ENCODE measurements around the gene CHCHD5. TPM values are rescaled to one million over a fixed set of nuclear protein-coding genes. Genes with fewer than 3 reads are reported as not detected.

Gene CHCHD5
- total and polyA plus RNA-seq, 4 donors = 5.0 to 59.9 (median 21.2) TPM

- TF ChIP-seq, protein P1, sequence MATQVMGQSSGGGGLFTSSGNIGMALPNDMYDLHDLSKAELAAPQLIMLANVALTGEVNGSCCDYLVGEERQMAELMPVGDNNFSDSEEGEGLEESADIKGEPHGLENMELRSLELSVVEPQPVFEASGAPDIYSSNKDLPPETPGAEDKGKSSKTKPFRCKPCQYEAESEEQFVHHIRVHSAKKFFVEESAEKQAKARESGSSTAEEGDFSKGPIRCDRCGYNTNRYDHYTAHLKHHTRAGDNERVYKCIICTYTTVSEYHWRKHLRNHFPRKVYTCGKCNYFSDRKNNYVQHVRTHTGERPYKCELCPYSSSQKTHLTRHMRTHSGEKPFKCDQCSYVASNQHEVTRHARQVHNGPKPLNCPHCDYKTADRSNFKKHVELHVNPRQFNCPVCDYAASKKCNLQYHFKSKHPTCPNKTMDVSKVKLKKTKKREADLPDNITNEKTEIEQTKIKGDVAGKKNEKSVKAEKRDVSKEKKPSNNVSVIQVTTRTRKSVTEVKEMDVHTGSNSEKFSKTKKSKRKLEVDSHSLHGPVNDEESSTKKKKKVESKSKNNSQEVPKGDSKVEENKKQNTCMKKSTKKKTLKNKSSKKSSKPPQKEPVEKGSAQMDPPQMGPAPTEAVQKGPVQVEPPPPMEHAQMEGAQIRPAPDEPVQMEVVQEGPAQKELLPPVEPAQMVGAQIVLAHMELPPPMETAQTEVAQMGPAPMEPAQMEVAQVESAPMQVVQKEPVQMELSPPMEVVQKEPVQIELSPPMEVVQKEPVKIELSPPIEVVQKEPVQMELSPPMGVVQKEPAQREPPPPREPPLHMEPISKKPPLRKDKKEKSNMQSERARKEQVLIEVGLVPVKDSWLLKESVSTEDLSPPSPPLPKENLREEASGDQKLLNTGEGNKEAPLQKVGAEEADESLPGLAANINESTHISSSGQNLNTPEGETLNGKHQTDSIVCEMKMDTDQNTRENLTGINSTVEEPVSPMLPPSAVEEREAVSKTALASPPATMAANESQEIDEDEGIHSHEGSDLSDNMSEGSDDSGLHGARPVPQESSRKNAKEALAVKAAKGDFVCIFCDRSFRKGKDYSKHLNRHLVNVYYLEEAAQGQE (IDR thresholded peaks at IDR 0.05) = no peak
- no peak for TF ChIP-seq RXRA (IDR thresholded peaks at IDR 0.05)
- no peak for TF ChIP-seq YY1 (IDR thresholded peaks at IDR 0.05)
- TF ChIP-seq TAF1 (conservative IDR thresholded peaks at IDR 0.05) = no peak
- TF ChIP-seq NR2F2 (IDR thresholded peaks at IDR 0.05) = no peak
- TF ChIP-seq HNF4A (conservative IDR thresholded peaks at IDR 0.05) = no peak
- no peak for TF ChIP-seq EGR1 (IDR thresholded peaks at IDR 0.05; ENCODE audit: low read depth in 2 of 2)
Observed at GRCh38 chr2:112541315-112542122, 42.9 kb upstream of the CHCHD5 start (continued).

DNA sequence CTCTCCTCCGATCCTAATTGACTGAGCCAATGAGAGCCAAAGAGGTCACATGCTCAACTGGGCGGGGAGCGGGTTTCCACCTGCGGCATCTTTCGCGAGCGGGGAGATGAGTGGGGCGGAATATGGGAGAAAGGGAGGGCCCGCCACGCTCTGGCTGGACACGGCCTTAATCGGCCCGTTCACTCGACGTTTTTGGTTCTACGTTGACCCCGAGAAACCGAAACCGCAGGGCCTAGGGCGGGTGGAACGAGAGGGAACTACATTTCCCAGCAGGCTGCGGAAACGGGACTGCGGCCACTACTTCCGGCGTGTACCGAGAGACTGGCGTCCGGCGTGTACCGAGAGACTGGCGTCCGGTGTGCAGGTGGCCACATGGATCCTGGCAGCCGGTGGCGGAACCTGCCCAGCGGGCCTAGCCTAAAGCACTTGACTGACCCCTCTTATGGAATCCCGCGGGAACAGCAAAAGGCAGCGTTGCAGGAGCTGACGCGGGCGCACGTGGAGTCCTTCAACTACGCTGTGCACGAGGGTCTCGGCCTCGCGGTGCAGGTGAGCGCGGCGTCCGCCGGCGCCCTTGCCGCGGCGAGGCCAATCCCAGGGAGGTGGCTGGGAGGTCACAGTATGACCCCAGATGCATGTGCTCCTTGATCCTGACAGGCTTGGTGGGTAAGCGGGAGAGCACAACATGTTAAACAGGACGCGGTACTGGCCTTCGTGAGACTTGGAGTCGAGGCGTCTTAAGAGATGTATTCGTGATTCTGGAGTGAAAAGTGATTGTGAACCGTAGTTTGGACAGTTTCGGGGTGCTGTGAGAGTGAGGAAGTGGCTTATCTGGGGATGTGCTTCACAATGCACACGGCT, 42.1 kb upstream of the CHCHD5 start, which contains the start of gene POLR1B:
TSS of gene POLR1B (plus strand) at position 343 of the 861 bp plus-strand sequence. CDS start at position 373, 30 bp downstream.
- peak within 1 kb of the TSS; percentile 63 to 78 for H3K27ac ChIP-seq (ENCODE audit: low read depth in 1 of 2, low read length in 2 of 2)
- DNase-seq (ENCODE audit: low spot score) = peak; percentile 83
- peak within 1 kb of the TSS; percentile 63 to 90 for H3K9ac ChIP-seq (ENCODE audit: low read depth in 1 of 2, low read length in 2 of 2)
- H3K9me3 ChIP-seq (ENCODE audit: control insufficient read depth in 4 of 4, low read length in 3 of 4) = no peaks in the 10 kb centered on the region
- H3K4me1 ChIP-seq (ENCODE audit: control insufficient read depth in 4 of 4, insufficient read depth in 4 of 4, low read length in 3 of 4) = peaks cover 7 to 27% (median 22%) of the 10 kb centered on the region in 4 donors
- peak within 1 kb of the TSS; percentile 88 to 98 (median 95) for H3K4me3 ChIP-seq (ENCODE audit: low read depth in 1 of 3, low read length in 3 of 3)
- no peaks in the 10 kb centered on the region for H3K27me3 ChIP-seq (ENCODE audit: control insufficient read depth in 4 of 4, insufficient read depth in 4 of 4, low read length in 3 of 4)
- WGBS = under 1% methylated on average over 67 of the region's 67 CpGs
- H3K36me3 ChIP-seq (ENCODE audit: control insufficient read depth in 4 of 4, insufficient read depth in 3 of 4, low read depth in 1 of 4, low read length in 3 of 4) = peaks cover 0 to 3% (median 0%) of the 10 kb centered on the region in 4 donors
- peak; percentile 90 for TF ChIP-seq MAX (IDR thresholded peaks at IDR 0.05)
- TF ChIP-seq, protein P1 (IDR thresholded peaks at IDR 0.05) = peak; percentile 62
- TF ChIP-seq YY1 (IDR thresholded peaks at IDR 0.05) = peak; percentile 75
- TF ChIP-seq JUND (IDR thresholded peaks at IDR 0.05) = peak in 1 of 2 donors; percentile 87
- peak; percentile 86 to 96 for TF ChIP-seq GABPA (IDR thresholded peaks at IDR 0.05 in 1 of 2, conservative IDR thresholded peaks at IDR 0.05 in 1 of 2)
- TF ChIP-seq, protein P2, sequence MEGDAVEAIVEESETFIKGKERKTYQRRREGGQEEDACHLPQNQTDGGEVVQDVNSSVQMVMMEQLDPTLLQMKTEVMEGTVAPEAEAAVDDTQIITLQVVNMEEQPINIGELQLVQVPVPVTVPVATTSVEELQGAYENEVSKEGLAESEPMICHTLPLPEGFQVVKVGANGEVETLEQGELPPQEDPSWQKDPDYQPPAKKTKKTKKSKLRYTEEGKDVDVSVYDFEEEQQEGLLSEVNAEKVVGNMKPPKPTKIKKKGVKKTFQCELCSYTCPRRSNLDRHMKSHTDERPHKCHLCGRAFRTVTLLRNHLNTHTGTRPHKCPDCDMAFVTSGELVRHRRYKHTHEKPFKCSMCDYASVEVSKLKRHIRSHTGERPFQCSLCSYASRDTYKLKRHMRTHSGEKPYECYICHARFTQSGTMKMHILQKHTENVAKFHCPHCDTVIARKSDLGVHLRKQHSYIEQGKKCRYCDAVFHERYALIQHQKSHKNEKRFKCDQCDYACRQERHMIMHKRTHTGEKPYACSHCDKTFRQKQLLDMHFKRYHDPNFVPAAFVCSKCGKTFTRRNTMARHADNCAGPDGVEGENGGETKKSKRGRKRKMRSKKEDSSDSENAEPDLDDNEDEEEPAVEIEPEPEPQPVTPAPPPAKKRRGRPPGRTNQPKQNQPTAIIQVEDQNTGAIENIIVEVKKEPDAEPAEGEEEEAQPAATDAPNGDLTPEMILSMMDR (IDR thresholded peaks at IDR 0.05; ENCODE audit: low read depth, low read length, missing input control) = no peak
- peak; percentile 61 for TF ChIP-seq NR2F2 (IDR thresholded peaks at IDR 0.05)
- no peak for TF ChIP-seq FOXA1 (IDR thresholded peaks at IDR 0.05)
- TF ChIP-seq EGR1 (IDR thresholded peaks at IDR 0.05; ENCODE audit: low read depth in 2 of 2) = no peak
- TF ChIP-seq, protein P3, sequence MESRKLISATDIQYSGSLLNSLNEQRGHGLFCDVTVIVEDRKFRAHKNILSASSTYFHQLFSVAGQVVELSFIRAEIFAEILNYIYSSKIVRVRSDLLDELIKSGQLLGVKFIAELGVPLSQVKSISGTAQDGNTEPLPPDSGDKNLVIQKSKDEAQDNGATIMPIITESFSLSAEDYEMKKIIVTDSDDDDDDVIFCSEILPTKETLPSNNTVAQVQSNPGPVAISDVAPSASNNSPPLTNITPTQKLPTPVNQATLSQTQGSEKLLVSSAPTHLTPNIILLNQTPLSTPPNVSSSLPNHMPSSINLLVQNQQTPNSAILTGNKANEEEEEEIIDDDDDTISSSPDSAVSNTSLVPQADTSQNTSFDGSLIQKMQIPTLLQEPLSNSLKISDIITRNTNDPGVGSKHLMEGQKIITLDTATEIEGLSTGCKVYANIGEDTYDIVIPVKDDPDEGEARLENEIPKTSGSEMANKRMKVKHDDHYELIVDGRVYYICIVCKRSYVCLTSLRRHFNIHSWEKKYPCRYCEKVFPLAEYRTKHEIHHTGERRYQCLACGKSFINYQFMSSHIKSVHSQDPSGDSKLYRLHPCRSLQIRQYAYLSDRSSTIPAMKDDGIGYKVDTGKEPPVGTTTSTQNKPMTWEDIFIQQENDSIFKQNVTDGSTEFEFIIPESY (IDR thresholded peaks at IDR 0.05) = peak; percentile 97
- TF ChIP-seq HNF4G (IDR thresholded peaks at IDR 0.05) = no peak
- TF ChIP-seq SP1 (IDR thresholded peaks at IDR 0.05) = peak; percentile 39
- no peak for TF ChIP-seq TAF1 (conservative IDR thresholded peaks at IDR 0.05)
- TF ChIP-seq HNF4A (conservative IDR thresholded peaks at IDR 0.05) = no peak
- TF ChIP-seq, protein P4, sequence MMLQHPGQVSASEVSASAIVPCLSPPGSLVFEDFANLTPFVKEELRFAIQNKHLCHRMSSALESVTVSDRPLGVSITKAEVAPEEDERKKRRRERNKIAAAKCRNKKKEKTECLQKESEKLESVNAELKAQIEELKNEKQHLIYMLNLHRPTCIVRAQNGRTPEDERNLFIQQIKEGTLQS (IDR thresholded peaks at IDR 0.05) = no peak
- TF ChIP-seq RAD21 (IDR thresholded peaks at IDR 0.05) = no peak
- TF ChIP-seq FOXA2 (IDR thresholded peaks at IDR 0.05) = peak; percentile 5
- peak; percentile 14 to 54 for TF ChIP-seq RXRA (IDR thresholded peaks at IDR 0.05)
